GM12873 (cell line): ENCODE data around the gene KIAA1217.

Source experiments
- TF ChIP-seq, protein P1 (sequence below): IDR thresholded peaks from 2 replicates; pipeline ENCODE4 v1.5.1; 2012; ENCODE audit warnings: low read depth, mild to moderate bottlenecking, moderate library complexity, low read length, control low read depth; ENCODE audit not compliant: insufficient read depth; ENCODE audit errors: missing control alignments

The KIAA1217 gene

DNA sequence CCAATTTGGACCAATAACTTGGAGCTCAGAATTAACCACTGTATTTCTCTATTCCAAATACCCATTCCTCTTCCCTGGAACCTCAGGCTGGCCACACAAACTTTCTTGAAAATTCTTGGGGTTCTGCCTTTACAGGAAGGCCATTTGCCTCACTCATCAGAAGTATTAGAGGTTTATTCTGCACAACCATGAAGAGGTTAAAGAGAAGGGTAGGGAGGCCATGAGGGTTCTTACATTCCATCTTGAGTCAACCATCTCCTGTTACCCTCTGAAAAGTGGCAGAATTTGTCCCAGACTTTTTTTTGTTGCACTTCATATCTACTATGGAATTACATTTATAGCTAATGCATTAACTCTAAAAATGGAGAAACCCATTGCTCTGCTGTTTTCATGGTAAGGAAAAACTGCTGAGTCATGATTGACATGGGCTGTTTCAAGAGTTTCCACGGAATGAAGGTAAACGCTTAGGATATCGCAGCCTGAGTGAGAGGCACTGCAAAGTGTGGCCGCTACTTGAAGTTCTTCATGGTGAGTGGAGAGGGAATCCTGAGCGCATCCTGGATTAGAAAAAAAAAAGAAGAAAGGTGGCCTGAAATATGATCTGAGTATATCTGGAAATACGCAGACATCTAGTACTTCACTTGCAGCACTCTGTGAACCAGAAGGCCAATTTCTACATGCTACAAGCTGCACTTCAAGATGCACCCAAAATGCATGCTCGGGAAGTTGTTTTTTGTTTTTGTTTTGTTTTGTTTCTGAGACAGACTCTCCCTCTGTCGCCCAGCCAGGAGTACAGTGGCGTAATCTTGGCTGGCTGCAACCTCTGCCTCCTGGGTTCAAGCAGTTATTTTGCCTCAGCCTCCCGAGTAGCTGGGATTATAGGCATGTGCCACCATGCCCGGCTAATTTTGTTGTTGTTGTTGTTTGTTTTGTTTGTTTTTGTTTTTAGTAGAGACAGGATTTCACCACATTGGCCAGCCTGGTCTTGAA lies 83.7 kb downstream of the KIAA1217 start:
- TF ChIP-seq, protein P1, sequence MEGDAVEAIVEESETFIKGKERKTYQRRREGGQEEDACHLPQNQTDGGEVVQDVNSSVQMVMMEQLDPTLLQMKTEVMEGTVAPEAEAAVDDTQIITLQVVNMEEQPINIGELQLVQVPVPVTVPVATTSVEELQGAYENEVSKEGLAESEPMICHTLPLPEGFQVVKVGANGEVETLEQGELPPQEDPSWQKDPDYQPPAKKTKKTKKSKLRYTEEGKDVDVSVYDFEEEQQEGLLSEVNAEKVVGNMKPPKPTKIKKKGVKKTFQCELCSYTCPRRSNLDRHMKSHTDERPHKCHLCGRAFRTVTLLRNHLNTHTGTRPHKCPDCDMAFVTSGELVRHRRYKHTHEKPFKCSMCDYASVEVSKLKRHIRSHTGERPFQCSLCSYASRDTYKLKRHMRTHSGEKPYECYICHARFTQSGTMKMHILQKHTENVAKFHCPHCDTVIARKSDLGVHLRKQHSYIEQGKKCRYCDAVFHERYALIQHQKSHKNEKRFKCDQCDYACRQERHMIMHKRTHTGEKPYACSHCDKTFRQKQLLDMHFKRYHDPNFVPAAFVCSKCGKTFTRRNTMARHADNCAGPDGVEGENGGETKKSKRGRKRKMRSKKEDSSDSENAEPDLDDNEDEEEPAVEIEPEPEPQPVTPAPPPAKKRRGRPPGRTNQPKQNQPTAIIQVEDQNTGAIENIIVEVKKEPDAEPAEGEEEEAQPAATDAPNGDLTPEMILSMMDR = no peak

DNA sequence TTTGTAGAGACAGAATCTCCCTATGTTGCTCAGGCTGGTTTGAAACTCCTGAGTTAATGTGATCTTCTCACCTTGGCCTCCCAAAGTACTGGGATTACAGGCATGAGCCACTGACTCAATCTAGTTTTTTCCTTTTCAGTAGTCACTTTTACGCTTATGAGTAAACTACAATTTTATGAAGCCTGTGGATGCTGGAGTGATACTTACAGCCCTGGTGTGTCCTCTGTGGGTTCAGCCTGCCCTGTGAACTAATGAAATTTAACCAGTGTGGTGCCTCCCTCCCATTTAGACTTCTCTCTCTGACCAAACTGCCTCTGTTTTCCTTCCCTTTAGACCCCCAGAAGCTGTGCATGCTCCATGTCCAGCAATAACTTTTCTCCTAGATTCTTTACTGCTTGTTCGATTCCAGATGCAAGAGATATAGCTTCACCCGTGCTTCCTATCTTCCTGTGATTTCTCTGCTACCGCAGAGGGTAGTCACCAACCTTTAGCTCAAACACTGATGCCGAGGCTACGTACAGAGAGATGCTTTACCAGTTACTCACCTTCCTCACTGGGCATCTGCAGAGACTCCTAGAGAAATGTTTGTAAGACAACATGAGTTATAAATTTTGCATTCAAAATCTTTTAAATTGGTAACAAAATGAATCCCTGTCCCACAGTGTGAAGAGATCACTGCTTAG lies 90.8 kb downstream of the KIAA1217 start:
- TF ChIP-seq, protein P1 = no peak

DNA sequence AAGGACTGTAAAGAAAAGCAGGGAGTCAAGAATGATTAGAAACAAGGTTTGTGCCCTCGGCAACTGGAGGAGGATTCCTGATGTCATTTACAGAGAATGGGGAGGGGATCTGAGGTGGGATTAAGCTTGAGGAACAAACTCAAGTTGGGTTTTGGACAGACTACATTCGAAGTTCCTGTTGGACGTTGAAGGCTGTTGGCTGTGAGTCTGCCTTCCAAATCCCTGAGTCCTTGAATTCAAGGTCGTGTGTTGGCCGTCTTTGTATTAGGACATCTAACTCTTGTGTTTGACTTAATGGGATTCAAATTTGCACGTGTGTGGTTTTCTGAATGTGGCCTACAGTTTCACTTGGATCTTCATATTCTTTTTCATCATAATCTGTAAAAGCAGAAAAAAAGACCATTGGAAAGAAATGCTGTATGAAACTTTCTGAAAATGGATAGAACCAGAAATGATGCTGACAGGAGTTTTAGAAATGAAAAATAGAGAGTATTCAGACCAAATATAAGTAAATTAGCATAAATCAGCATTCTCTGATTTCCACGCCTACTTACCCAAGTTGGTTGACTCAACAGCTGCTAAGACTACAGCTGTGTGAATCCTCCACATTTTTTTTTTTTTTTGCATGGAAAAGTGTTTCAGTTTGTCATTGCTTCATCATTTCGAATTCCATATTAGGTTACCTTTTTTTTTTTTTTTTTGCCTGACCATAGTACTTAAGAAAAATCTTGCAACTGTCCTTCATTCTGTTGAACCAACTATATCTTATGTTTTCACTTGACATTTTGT lies 94.8 kb downstream of the KIAA1217 start:
- TF ChIP-seq, protein P1 = no peak

DNA sequence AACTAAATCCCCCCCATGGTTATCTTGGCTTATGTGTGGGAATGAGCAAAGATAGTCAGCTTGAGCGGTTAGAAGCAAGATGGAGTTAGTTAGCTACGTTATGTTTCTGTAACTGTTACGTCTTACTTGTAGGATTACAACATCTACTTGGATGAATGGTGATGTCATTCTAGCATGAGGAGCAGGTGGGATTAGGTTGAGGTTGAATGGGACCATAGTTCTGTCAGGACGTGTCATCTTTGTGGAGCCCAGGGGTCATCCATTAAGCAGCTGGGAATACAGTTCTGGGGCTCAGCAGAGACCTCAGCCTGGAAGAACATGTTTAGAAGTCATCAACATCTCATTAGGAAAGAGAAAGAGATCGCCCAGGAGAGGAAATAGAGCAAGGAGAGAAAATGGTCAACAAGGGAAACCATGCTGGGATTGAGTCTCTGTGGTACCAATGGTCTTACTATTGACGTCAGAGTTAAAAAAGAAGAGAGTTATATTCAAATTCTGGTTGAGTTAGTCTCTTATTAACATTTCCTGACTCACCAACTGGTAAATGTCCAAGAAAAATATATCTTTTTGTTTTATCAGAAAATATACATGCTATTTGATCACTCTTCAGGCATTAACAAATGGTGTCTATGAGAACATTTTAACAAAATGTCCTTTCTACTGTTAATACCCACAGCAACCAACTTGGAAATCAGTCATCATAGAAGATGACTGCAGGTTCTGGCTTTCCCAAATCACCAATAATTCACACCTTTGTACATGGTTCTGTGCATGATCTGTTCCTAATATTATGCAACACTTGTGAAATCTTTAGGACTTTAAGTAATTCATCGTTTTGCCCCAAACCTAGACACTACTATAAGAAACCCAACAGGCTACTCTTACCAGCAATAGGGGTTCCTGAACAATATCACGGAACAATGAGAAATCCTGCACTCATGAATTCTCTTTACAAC lies 96.9 kb downstream of the KIAA1217 start:
- TF ChIP-seq, protein P1 = no peak

DNA sequence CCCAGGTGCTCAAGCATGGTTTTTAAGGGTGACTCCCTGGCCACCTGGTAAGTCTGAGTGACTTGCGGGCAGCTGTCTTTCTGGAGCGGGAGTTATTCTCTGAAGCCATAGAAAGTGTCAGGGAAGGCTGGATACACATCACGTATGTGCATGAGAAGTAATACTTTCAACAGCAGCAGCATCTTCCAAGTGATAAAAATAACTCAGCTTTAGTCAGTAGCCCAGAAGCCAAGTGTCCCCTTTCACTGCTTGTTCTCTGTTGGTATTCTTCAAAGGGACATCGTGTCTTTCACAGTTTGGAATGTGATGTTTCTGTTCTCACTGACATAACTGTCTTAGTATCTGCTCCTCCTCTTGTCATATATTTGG lies 97.6 kb downstream of the KIAA1217 start:
- TF ChIP-seq, protein P1 = no peak

DNA sequence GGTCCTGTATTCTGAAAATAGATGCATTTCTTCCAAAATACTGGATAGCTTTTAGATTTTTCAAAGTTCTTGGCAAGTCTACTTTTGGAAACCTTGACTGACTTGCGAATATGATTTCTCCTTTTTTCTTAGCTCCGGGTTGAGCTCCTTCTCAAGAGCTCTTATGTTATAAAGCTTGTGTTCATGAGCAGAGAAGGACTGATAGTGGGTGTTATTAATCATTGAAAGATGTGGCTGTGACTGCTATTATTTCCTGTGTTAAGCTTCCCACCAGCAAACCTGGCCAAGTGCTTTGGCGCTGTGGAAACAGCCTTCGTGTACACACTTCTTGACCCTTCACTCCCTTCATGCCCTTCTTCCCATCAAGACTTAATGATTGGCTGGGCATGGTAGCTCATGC lies 98.2 kb downstream of the KIAA1217 start:
- TF ChIP-seq, protein P1 = no peak
